Transverse colon (tissue), 4 donors: ENCODE measurements around the gene SASH1. TPM values are rescaled to one million over a fixed set of nuclear protein-coding genes. Genes with fewer than 3 reads are reported as not detected.
A peak's percentile ranks its signal among the peaks of the same experiment; 100 is the strongest.

Experiments
- DNase-seq: peaks from one replicate; pipeline ENCODE4 v3.0.0-alpha.2; 2019
- H3K27ac ChIP-seq, 4 donors: fragments of 200-600 bp; sonication (generic); 2 replicates each; pipeline ENCODE4 v1.5.1; 2016 to 2018; ENCODE audit warnings: inconsistent platforms in 4 of 4
- H3K27me3 ChIP-seq: fragments of 200-600 bp; sonication (generic); 2 replicates; pipeline ENCODE4 v1.5.1; 2017; ENCODE audit warnings: inconsistent platforms
- H3K36me3 ChIP-seq, 4 donors: fragments of 200-600 bp; sonication (generic); 2 replicates each; pipeline ENCODE4 v1.5.1; 2017 to 2019; ENCODE audit warnings: inconsistent platforms in 4 of 4
- H3K4me1 ChIP-seq, 4 donors: fragments of 200-600 bp; sonication (generic); 2 replicates each; pipeline ENCODE4 v1.5.1; 2017 to 2020; ENCODE audit warnings: inconsistent platforms in 4 of 4
- H3K4me3 ChIP-seq, 4 donors: fragments of 200-600 bp; sonication (generic); 1 replicate in 1 of 4; 2 replicates in 3 of 4; pipeline versions ENCODE4 v1.5.1 to v1.6.1; 2017 to 2019; ENCODE audit warnings: inconsistent platforms in 4 of 4
- H3K9me3 ChIP-seq, 2 donors: fragments of 200-600 bp; sonication (generic); 2 replicates each; pipeline ENCODE4 v1.5.1; 2017 to 2019; ENCODE audit warnings: inconsistent platforms in 2 of 2
- CTCF ChIP-seq, 5 experiments: fragments of 200-600 bp in 3 of 5; fragments of 450-650 bp in 2 of 5; sonication (generic) in 3 of 5; IDR thresholded peaks; 1 replicate in 2 of 5; 2 replicates in 3 of 5; pipeline ENCODE4 v1.5.1; 2016 to 2017; ENCODE audit warnings: antibody characterized with exemption in 5 of 5, inconsistent platforms in 3 of 5, mild to moderate bottlenecking in 2 of 5, moderate library complexity in 1 of 5
- EP300 ChIP-seq: sonication (generic); formaldehyde crosslinking; IDR thresholded peaks from one replicate; pipeline ENCODE4 v1.6.1; 2017; ENCODE audit warnings: antibody characterized with exemption, low read depth
- POLR2A ChIP-seq: fragments of 450-650 bp; IDR thresholded peaks from one replicate; pipeline ENCODE4 v1.6.1; 2016; ENCODE audit warnings: antibody characterized with exemption, mild to moderate bottlenecking, moderate library complexity
- POLR2AphosphoS5 ChIP-seq, 3 donors: sonication (generic); formaldehyde crosslinking; IDR thresholded peaks; one replicate each; pipeline ENCODE4 v1.6.1; 2016; ENCODE audit warnings: antibody characterized with exemption in 3 of 3
- WGBS, 2 donors: methylation state at CpG; one replicate each; pipeline ENCODE4 v1.1.5; 2018; ENCODE audit warnings: low coverage in 1 of 2; 5-methylcytosine and 5-hydroxymethylcytosine counted together
- in situ Hi-C, 4 donors: fragments of 200-750 bp; cut with MboI; loops; one replicate each; pipeline versions ENCODE4 v1.15.0 to v1.15.1; 2017; ENCODE audit warnings: low sequenced_read_pairs in 3 of 4, low pct_ligation_motif_present in 1 of 4, low pct_unique_long_range_greater_than_20kb in 1 of 4
- intact Hi-C: fragments of 100-400 bp; cut with DNase I; formaldehyde crosslinking; loops from one replicate; pipeline ENCODE4 v1.15.1; 2023; ENCODE audit warnings: low total_unique reads
- total RNA-seq, 4 donors: library from RNA; depleted of rRNA; stranded (reverse); fragments of >200 nt; gene quantifications; one replicate each; pipeline ENCODE4 v1.1.0, GENCODE V29; 2016

Gene SASH1
- total RNA-seq, 4 donors from 2014 or later: 16.5 to 71.6 (median 28.7) TPM

GRCh38 chr6:148523048-148523447 lies 180.4 kb downstream of the SASH1 start:
- Histone ChIP-seq H3K27me3 (no peaks in the 10 kb centered on the region), H3K9me3 (no peaks in the 10 kb centered on the region), H3K4me1 (peaks cover 6 to 40% (median 17%) of the 10 kb centered on the region in 4 donors), H3K4me3 (no peak overlapping the region), H3K36me3 (no peaks in the 10 kb centered on the region), H3K27ac (peak overlapping the region in 3 of 4 donors; percentile 28 to 79 (median 55))
- intact Hi-C loops: no loop called here
- in situ Hi-C loops: no loop called here
- no peak for TF ChIP-seq CTCF (IDR thresholded peaks at IDR 0.05)
- TF ChIP-seq POLR2A: no peak
- TF ChIP-seq POLR2AphosphoS5 (IDR thresholded peaks at IDR 0.05): no peak
- TF ChIP-seq EP300: no peak
- no peak for DNase-seq
- WGBS, 2 donors: 81 to 95% methylated on average over 2 of the region's 2 CpGs

GRCh38 chr6:148523551-148523950 lies 180.9 kb downstream of the SASH1 start:
- in situ Hi-C loops: no loop called here
- Histone ChIP-seq H3K9me3 (no peaks in the 10 kb centered on the region), H3K27me3 (no peaks in the 10 kb centered on the region), H3K4me1 (peaks cover 6 to 35% (median 12%) of the 10 kb centered on the region in 4 donors), H3K36me3 (no peaks in the 10 kb centered on the region), H3K27ac (peak overlapping the region; percentile 28 to 79 (median 48)), H3K4me3 (no peak overlapping the region)
- DNase-seq: no peak
- intact Hi-C loops: no loop called here
- no peak for TF ChIP-seq POLR2AphosphoS5 (IDR thresholded peaks at IDR 0.05)
- no peak for TF ChIP-seq CTCF (IDR thresholded peaks at IDR 0.05)
- TF ChIP-seq POLR2A: no peak
- no peak for TF ChIP-seq EP300
- WGBS, 2 donors: 62 to 73% methylated on average over 4 of the region's 4 CpGs

GRCh38 chr6:148524471-148524882 lies 181.8 kb downstream of the SASH1 start:
- intact Hi-C loops: no loop called here
- WGBS, 2 donors: 42 to 50% methylated on average over 6 to 7 of the region's 7 CpGs
- no peak for DNase-seq
- Histone ChIP-seq H3K27me3 (no peaks in the 10 kb centered on the region), H3K27ac (peak overlapping the region; percentile 60 to 79 (median 70)), H3K4me3 (no peak overlapping the region), H3K36me3 (no peaks in the 10 kb centered on the region), H3K4me1 (peaks cover 0 to 25% (median 7%) of the 10 kb centered on the region in 4 donors), H3K9me3 (no peaks in the 10 kb centered on the region)
- TF ChIP-seq CTCF (IDR thresholded peaks at IDR 0.05) (no peak), POLR2AphosphoS5 (IDR thresholded peaks at IDR 0.05) (peak in 1 of 3 donors; percentile 9)
- in situ Hi-C loops: no loop called here

DNA sequence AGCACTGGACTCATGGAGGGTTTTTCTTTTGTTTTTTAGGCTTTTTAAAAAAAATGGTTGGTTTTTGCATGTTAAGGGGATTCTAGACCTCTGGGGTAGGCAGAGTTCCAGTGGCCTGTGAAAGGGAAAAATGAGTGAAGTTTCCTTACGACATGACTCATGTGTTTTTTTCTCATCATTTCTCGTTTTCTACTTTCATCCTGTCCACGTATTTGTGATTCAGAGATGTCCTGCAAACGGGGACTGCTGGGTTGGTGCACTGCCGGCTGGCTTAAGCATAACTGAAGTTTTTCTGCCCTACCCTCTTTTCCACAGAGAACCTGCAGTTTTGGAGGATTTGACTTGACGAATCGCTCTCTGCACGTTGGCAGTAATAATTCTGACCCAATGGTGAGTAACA lies 182.3 kb downstream of the SASH1 start:
- 57 to 70% methylated on average over 8 of the region's 8 CpGs for WGBS, 2 donors
- intact Hi-C loops: no loop called here

More for the DNA sequence above, 182.3 kb downstream of the SASH1 start:
- Histone ChIP-seq H3K4me1 (peaks cover 0 to 24% (median 5%) of the 10 kb centered on the region in 4 donors), H3K36me3 (no peaks in the 10 kb centered on the region), H3K27me3 (no peaks in the 10 kb centered on the region), H3K4me3 (no peak overlapping the region), H3K9me3 (no peaks in the 10 kb centered on the region), H3K27ac (peak overlapping the region; percentile 60 to 79 (median 70))
- TF ChIP-seq EP300 (no peak), POLR2A (no peak), CTCF (IDR thresholded peaks at IDR 0.05) (no peak), POLR2AphosphoS5 (IDR thresholded peaks at IDR 0.05) (no peak)
- no peak for DNase-seq
- in situ Hi-C loops: no loop called here
